Lower leg skin (tissue), 4 donors: ENCODE data around the gene CTNNA2. TPM values are rescaled to one million over a fixed set of nuclear protein-coding genes. Genes with fewer than 3 reads are reported as not detected.

ENCODE experiments used
- DNase-seq, 2 donors: peaks; one replicate each; pipeline ENCODE4 v3.0.0-alpha.2; 2019; ENCODE audit warnings: low spot score in 2 of 2
- H3K4me3 ChIP-seq: fragments of 200-600 bp; sonication (generic); 2 replicates; pipeline ENCODE4 v1.5.1; 2017; ENCODE audit warnings: mild to moderate bottlenecking, low read depth; ENCODE audit not compliant: poor library complexity, severe bottlenecking
- CTCF ChIP-seq, 3 donors: fragments of 450-650 bp; IDR thresholded peaks; one replicate each; pipeline ENCODE4 v1.5.1; 2016; ENCODE audit warnings: antibody characterized with exemption in 3 of 3, mild to moderate bottlenecking in 3 of 3, moderate library complexity in 2 of 3
- POLR2A ChIP-seq, 2 donors: fragments of 450-650 bp; IDR thresholded peaks; one replicate each; pipeline ENCODE4 v1.6.1; 2016 to 2017; ENCODE audit warnings: antibody characterized with exemption in 2 of 2, mild to moderate bottlenecking in 1 of 2, moderate library complexity in 1 of 2
- WGBS, 2 donors: methylation state at CpG; one replicate each; pipeline ENCODE4 v1.1.5; 2018; 5-methylcytosine and 5-hydroxymethylcytosine counted together
- intact Hi-C: fragments of 100-400 bp; cut with DNase I; formaldehyde crosslinking; loops from one replicate; pipeline ENCODE4 v1.15.0; 2023; ENCODE audit warnings: low total_unique reads
- total RNA-seq, 4 donors: library from RNA; depleted of rRNA; stranded (reverse); fragments of >200 nt; gene quantifications; one replicate each; pipeline ENCODE4 v1.1.0, GENCODE V29; 2016

CTNNA2 gene
- total RNA-seq, 4 donors from 2014 or later, result not detected

- no peak overlapping the region for H3K4me3 ChIP-seq
- intact Hi-C loops, result no loop called here
- no peak for DNase-seq
- TF ChIP-seq POLR2A (IDR thresholded peaks at IDR 0.05), result no peak
- TF ChIP-seq CTCF (IDR thresholded peaks at IDR 0.05), result no peak
- WGBS, 2 donors, result 2 to 3% methylated on average over 34 to 62 of the region's 64 CpGs
Observed at GRCh38 chr2:80303006-80303908, 790.4 kb downstream of the CTNNA2 start.

- intact Hi-C loops, result no loop called here
- no peak for DNase-seq
- TF ChIP-seq CTCF (IDR thresholded peaks at IDR 0.05) (no peak), POLR2A (IDR thresholded peaks at IDR 0.05) (no peak)
- H3K4me3 ChIP-seq, result no peak within 1 kb of the TSS
- WGBS, 2 donors, result 1 to 2% methylated on average over 45 to 47 of the region's 64 CpGs
Observed at GRCh38 chr2:80303909-80304837, 791.3 kb downstream of the CTNNA2 start, which contains the start of gene LRRTM1. Gene LRRTM1 (minus strand): TSS chr2:80304752. CDS start chr2:80303819, 933 bp downstream.

DNA sequence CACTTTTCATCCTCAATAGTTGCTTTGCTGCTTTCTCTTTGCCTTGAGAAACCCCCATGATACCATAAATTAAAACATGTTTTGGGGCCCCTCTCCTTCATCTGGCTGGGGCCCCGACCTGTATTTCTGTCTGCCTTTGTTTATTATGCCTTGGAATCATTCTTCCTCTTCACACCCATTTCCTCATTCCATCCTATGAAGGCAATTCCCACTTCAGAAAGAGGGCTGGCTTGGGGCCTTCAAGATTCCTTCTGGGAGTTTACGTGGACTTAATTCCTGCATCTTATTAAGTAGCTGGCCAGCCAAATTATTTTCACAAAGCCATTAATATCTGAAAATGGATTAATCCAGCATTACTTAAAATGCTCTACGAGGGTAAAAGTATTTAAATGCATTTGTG, 798.5 kb downstream of the CTNNA2 start:
- WGBS, 2 donors, result 33 to 39% methylated on average over 3 of the region's 3 CpGs
- DNase-seq, result no peak
- intact Hi-C loops, result no loop called here
- TF ChIP-seq POLR2A (IDR thresholded peaks at IDR 0.05), result no peak
- TF ChIP-seq CTCF (IDR thresholded peaks at IDR 0.05), result no peak
- no peak overlapping the region for H3K4me3 ChIP-seq

GRCh38 chr2:80312282-80312839, 799.5 kb downstream of the CTNNA2 start:
- intact Hi-C loops, result no loop called here
- 84 to 85% methylated on average over 5 of the region's 5 CpGs for WGBS, 2 donors
- DNase-seq, result no peak
- TF ChIP-seq POLR2A (IDR thresholded peaks at IDR 0.05), result no peak
- no peak for TF ChIP-seq CTCF (IDR thresholded peaks at IDR 0.05)
- no peak overlapping the region for H3K4me3 ChIP-seq

DNA sequence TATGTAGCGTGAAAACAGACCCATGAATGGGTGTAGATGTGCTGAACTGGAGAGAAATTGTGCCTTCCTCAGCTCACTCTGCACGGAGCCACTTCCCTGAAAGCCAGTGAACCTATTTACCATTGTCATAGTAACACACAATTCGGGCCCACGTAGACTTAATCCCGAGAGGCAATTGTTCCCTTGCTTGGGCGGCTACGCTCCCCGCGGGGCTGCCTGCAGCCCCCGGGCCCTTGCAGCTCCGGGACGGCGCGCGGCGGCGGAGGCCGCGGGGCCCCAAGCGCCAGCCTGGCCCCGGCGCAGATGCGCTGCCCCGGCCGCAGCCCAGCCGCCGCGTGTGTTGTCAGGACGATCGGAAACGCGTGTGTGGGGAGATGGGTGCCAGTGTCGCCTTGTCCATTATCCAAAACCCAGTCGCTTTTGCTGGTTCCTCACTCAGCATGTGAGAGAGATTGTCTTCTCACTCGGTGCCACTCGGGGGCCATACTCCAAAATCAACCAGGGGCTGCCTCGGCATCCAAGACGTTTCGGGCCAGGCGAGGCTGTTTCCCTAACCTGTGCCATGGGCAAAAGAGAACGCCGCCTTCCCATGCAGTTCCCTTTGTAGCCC, 809.6 kb downstream of the CTNNA2 start:
- TF ChIP-seq CTCF (IDR thresholded peaks at IDR 0.05), result no peak
- no peak for TF ChIP-seq POLR2A (IDR thresholded peaks at IDR 0.05)
- no peak for DNase-seq
- 8 to 14% methylated on average over 13 to 36 of the region's 42 CpGs for WGBS, 2 donors
- intact Hi-C loops, result no loop called here
- H3K4me3 ChIP-seq, result no peak overlapping the region
